ENCODE data around the gene RALY.

Gene RALY

DNA sequence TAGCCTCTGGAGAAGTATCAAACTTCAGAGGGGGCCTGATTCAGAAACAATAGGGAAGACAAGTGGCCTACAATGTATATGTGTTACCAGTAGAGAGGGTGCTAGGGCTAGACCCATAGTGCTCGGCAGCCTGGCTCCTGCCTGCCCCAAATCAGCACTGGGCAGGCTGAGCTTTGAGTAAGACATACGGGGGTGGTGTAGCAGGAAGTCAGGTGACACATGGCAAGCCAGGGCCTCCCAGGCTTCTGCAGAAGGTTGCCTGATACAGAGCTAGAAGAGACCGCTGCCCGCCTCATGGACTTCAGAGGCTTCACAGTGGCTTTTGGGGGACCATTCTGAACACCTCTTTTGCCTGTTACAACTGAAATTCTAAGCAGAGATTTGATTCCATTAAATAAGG lies 43.4 kb downstream of the RALY start:
- Histone ChIP-seq H3K27ac (no peak overlapping the region), H3K36me3 (ENCODE audit: insufficient read depth) (peaks cover 6% of the 10 kb centered on the region; the same call in 1 of the 2 replicates), H3K4me1 (ENCODE audit: low read depth, poor library complexity, severe bottlenecking) (peaks cover 66% of the 10 kb centered on the region), H3K27me3 (ENCODE audit: insufficient read depth, low read depth) (no peaks in the 10 kb centered on the region), H3K9ac (no peak overlapping the region), H4K20me1 (ENCODE audit: insufficient read depth) (peaks cover 35% of the 10 kb centered on the region; the same call in 1 of the 2 replicates), H3K4me2 (no peak overlapping the region), H3K4me3 (IDR thresholded peaks at IDR 0.05; ENCODE audit: insufficient read depth, low read depth, low read length) (no peak overlapping the region), H2AFZ (ENCODE audit: low read depth) (no peak overlapping the region), H3K79me2 (ENCODE audit: insufficient read depth, low read depth) (peaks cover 99% of the 10 kb centered on the region)
- TF ChIP-seq CTCF (conservative IDR thresholded peaks at IDR 0.05; ENCODE audit: low read depth, low read length): no peak

DNA sequence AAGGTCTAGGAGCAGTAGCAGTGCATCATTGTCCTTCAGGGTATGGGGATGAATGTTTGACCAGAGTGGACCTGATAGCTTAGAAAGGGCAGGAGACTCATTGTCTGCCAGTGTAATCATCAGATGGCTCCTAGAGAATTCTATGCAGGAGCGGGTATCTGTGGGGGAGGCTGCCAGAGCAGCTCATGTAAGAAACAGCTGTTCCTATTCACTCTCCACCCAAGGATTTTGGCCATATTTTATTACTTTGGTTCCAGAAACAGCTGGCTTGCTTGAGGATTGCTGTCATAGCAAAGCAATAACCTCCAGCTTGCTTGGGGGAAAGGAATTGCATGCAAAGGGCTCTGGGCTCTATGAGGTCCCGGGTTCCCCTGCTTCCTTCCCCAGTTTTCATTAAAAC lies 44.1 kb downstream of the RALY start:
- H3K27me3 ChIP-seq (ENCODE audit: insufficient read depth, low read depth): no peaks in the 10 kb centered on the region
- H4K20me1 ChIP-seq (ENCODE audit: insufficient read depth): peaks cover 41% of the 10 kb centered on the region; the same call in 1 of the 2 replicates
- H3K79me2 ChIP-seq (ENCODE audit: insufficient read depth, low read depth): peaks cover 99% of the 10 kb centered on the region
- H3K9ac ChIP-seq: no peak overlapping the region
- no peak overlapping the region for H2AFZ ChIP-seq (ENCODE audit: low read depth)
- no peak overlapping the region for H3K27ac ChIP-seq
- no peak overlapping the region for H3K4me2 ChIP-seq
- H3K4me3 ChIP-seq (IDR thresholded peaks at IDR 0.05; ENCODE audit: insufficient read depth, low read depth, low read length): no peak overlapping the region
- H3K36me3 ChIP-seq (ENCODE audit: insufficient read depth): no peaks in the 10 kb centered on the region
- no peak for TF ChIP-seq CTCF (conservative IDR thresholded peaks at IDR 0.05; ENCODE audit: low read depth, low read length)
- peaks cover 73% of the 10 kb centered on the region for H3K4me1 ChIP-seq (ENCODE audit: low read depth, poor library complexity, severe bottlenecking)

DNA sequence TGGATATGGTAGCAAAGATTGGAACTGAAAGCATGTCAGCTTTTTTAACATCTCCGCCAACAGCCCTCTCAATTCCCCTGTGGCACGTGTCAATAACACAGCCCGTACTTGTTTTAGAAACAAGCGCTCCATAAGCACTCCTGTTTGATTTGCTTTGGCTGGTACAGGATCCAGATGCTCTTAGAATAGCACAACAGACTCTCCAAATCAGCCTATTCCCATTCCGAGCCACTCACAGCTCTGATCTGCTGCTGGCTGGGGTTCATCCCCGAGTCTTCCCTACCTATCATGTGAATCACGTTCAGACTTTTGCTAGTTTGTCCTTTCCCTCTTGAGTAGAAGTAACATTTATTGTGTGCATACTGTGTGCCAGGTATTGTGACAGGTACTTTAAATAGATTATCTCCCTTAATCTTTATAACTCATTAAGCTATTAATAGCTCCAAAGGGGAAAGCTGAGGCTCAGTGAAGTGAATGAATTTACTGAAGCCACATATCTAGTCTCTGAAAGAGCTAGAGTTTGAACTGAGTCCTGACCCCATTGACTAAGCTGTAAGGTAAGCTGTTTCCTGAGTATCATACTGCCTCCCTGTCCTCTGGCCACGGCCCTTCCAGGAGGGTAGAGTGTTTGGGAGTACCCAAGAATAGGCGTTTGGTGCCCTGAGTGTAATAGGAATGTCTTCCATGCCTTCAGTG lies 46.7 kb downstream of the RALY start:
- H3K79me2 ChIP-seq (ENCODE audit: insufficient read depth, low read depth): peaks cover 100% of the 10 kb centered on the region
- TF ChIP-seq CTCF (conservative IDR thresholded peaks at IDR 0.05; ENCODE audit: low read depth, low read length): no peak

GRCh38 chr20:34041226-34041625 lies 47.5 kb downstream of the RALY start:
- Histone ChIP-seq H3K4me2 (no peak overlapping the region), H3K27me3 (ENCODE audit: insufficient read depth, low read depth) (no peaks in the 10 kb centered on the region), H3K9ac (no peak overlapping the region), H2AFZ (ENCODE audit: low read depth) (no peak overlapping the region), H3K36me3 (ENCODE audit: insufficient read depth) (no peaks in the 10 kb centered on the region), H3K4me3 (IDR thresholded peaks at IDR 0.05; ENCODE audit: insufficient read depth, low read depth, low read length) (no peak overlapping the region), H3K4me1 (ENCODE audit: low read depth, poor library complexity, severe bottlenecking) (peaks cover 96% of the 10 kb centered on the region), H4K20me1 (ENCODE audit: insufficient read depth) (peaks cover 50% of the 10 kb centered on the region), H3K79me2 (ENCODE audit: insufficient read depth, low read depth) (peaks cover 100% of the 10 kb centered on the region), H3K27ac (no peak overlapping the region; the same call in 1 of the 2 replicates)
- no peak for TF ChIP-seq CTCF (conservative IDR thresholded peaks at IDR 0.05; ENCODE audit: low read depth, low read length)

More for the DNA sequence above, 46.7 kb downstream of the RALY start:
- H3K4me2 ChIP-seq: no peak overlapping the region
- no peaks in the 10 kb centered on the region for H3K27me3 ChIP-seq (ENCODE audit: insufficient read depth, low read depth)
- no peak overlapping the region; the same call in 1 of the 2 replicates for H3K27ac ChIP-seq
- no peaks in the 10 kb centered on the region for H3K36me3 ChIP-seq (ENCODE audit: insufficient read depth)
- no peak overlapping the region for H2AFZ ChIP-seq (ENCODE audit: low read depth)
- H3K4me3 ChIP-seq (IDR thresholded peaks at IDR 0.05; ENCODE audit: insufficient read depth, low read depth, low read length): no peak overlapping the region
- no peak overlapping the region for H3K9ac ChIP-seq
- H3K4me1 ChIP-seq (ENCODE audit: low read depth, poor library complexity, severe bottlenecking): peaks cover 96% of the 10 kb centered on the region
- peaks cover 50% of the 10 kb centered on the region for H4K20me1 ChIP-seq (ENCODE audit: insufficient read depth)

All from KMS-11 (cell line).